Muscle of arm (tissue), 12 donors: ENCODE data around the gene SPRN. TPM values are rescaled to one million over a fixed set of nuclear protein-coding genes. Genes with fewer than 3 reads are reported as not detected.
"Not testable (repeated sequence)": the region's sequence is repeated elsewhere in the genome, so short reads cannot be mapped to it uniquely, and the experiment has no call there.

Experiments
- DNase-seq: peaks from one replicate; pipeline ENCODE4 v3.0.0-alpha.2; 2013
- polyA plus RNA-seq, 12 donors: library from polyadenylated mRNA; unstranded; fragments of 120-200 nt; gene quantifications; one replicate each; pipeline ENCODE4 v1.2.1, GENCODE V29; 2013; ENCODE audit not compliant: insufficient read length in 12 of 12

SPRN gene
- polyA plus RNA-seq, 12 donors: 2.6 to 4.6 (median 3.6) TPM; not detected in 1

- no peak for DNase-seq
These were observed 32.8 kb upstream of the SPRN start for GRCh38 chr10:133457100-133457841.

GRCh38 chr10:133456041-133456951 lies 31.9 kb upstream of the SPRN start:
- no peak for DNase-seq

GRCh38 chr10:133455611-133456031 lies 31.2 kb upstream of the SPRN start:
- no peak for DNase-seq

GRCh38 chr10:133455196-133455595 lies 30.8 kb upstream of the SPRN start:
- DNase-seq: no peak

- DNase-seq: no peak
These were observed 29.9 kb upstream of the SPRN start for GRCh38 chr10:133454204-133454893.

GRCh38 chr10:133453516-133454203 lies 29.2 kb upstream of the SPRN start, which contains the start of gene SCART1:
SCART1 (plus strand) TSS chr10:133453945; CDS start chr10:133453998, 53 bp downstream.
- no peak for DNase-seq

GRCh38 chr10:133452453-133452852 lies 28.0 kb upstream of the SPRN start:
- DNase-seq: no peak

- no peak for DNase-seq
These were observed 26.9 kb upstream of the SPRN start for GRCh38 chr10:133451346-133451745.

- DNase-seq: no peak
These were observed 23.7 kb upstream of the SPRN start for GRCh38 chr10:133448120-133448519.

GRCh38 chr10:133446979-133447378 lies 22.6 kb upstream of the SPRN start:
- no peak for DNase-seq

- DNase-seq: no peak
These were observed 21.6 kb upstream of the SPRN start for GRCh38 chr10:133445751-133446708.

- no peak for DNase-seq
These were observed 20.9 kb upstream of the SPRN start for GRCh38 chr10:133445268-133445732.

- DNase-seq: no peak
These were observed 20.2 kb upstream of the SPRN start for GRCh38 chr10:133444342-133445267.

- no peak for DNase-seq
These were observed 18.8 kb upstream of the SPRN start for GRCh38 chr10:133442967-133443924.

- no peak for DNase-seq
These were observed 18.0 kb upstream of the SPRN start for GRCh38 chr10:133442191-133442966.

- DNase-seq: no peak
These were observed 17.4 kb upstream of the SPRN start for GRCh38 chr10:133441780-133442179.

- not testable (repeated sequence) for DNase-seq
These were observed 16.9 kb upstream of the SPRN start for GRCh38 chr10:133441356-133441755.
